Stomach (tissue), 4 donors: ENCODE results near the gene PGBD5.

ENCODE experiments used
- EP300 ChIP-seq: sonication (generic); formaldehyde crosslinking; IDR thresholded peaks from one replicate; pipeline ENCODE4 v1.6.1; 2017; ENCODE audit warnings: antibody characterized with exemption
- POLR2A ChIP-seq, 4 donors: fragments of 450-650 bp; IDR thresholded peaks; one replicate each; pipeline ENCODE4 v1.6.1; 2016; ENCODE audit warnings: antibody characterized with exemption in 4 of 4, control low read depth in 2 of 4, mild to moderate bottlenecking in 1 of 4, moderate library complexity in 1 of 4
- TF ChIP-seq, protein P1 (sequence below), 7 experiments: fragments of 450-650 bp in 4 of 7; fragments of 200-600 bp in 3 of 7; sonication (generic) in 3 of 7; IDR thresholded peaks; one replicate each; pipeline ENCODE4 v1.5.1; 2016 to 2019; ENCODE audit warnings: antibody characterized with exemption in 7 of 7, control low read depth in 2 of 7, mild to moderate bottlenecking in 1 of 7

DNA sequence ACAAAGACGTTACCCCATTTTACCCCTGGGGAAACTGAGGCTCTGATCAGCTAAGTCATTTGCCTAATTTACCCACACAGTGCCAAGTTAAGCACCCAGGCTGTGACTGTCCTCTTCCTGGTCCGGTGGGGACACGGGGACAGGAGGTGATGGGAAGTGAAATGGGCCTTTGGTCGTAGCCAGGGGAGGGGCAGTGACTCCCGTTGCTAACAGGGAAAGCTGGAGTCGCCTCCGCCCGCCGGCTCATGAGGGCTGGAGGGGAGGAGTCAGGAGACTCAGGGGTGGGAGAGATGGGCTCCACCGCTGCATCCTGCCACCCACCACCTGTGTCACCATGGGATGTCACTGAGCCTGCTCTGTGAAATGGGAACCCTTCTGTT, 139.3 kb downstream of the PGBD5 start:
- TF ChIP-seq, protein P1, sequence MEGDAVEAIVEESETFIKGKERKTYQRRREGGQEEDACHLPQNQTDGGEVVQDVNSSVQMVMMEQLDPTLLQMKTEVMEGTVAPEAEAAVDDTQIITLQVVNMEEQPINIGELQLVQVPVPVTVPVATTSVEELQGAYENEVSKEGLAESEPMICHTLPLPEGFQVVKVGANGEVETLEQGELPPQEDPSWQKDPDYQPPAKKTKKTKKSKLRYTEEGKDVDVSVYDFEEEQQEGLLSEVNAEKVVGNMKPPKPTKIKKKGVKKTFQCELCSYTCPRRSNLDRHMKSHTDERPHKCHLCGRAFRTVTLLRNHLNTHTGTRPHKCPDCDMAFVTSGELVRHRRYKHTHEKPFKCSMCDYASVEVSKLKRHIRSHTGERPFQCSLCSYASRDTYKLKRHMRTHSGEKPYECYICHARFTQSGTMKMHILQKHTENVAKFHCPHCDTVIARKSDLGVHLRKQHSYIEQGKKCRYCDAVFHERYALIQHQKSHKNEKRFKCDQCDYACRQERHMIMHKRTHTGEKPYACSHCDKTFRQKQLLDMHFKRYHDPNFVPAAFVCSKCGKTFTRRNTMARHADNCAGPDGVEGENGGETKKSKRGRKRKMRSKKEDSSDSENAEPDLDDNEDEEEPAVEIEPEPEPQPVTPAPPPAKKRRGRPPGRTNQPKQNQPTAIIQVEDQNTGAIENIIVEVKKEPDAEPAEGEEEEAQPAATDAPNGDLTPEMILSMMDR (IDR thresholded peaks at IDR 0.05): no peak
- no peak for TF ChIP-seq EP300
- no peak for TF ChIP-seq POLR2A (IDR thresholded peaks at IDR 0.05)
